AG04450 (cell line): ENCODE data around the gene SF3B3. TPM values are rescaled to one million over a fixed set of nuclear protein-coding genes. Genes with fewer than 3 reads are reported as not detected.

Experiments used
- CTCF ChIA-PET: fragments of 300-600, 350-600 bp; formaldehyde crosslinking; extraction: SDS; loops from one replicate; lab custom pipeline; 2022; ENCODE audit warnings: antibody characterized with exemption, inconsistent platforms; lab: Charles Lee
- POLR2A ChIA-PET: fragments of 350-600 bp; formaldehyde crosslinking; extraction: SDS; loops from one replicate; lab custom pipeline; 2021; ENCODE audit warnings: antibody characterized with exemption, inconsistent platforms; lab: Yijun Ruan, JAX
- DNase-seq: peaks from one replicate; pipeline ENCODE4 v3.0.0-alpha.2; 2011; ENCODE audit warnings: low read depth, low spot score
- H3K27ac ChIP-seq: one replicate; pipeline ENCODE4 v1.5.1; 2012; ENCODE audit warnings: low read depth, low read length, control low read depth
- H3K27me3 ChIP-seq: one replicate; pipeline ENCODE4 v1.6.0; 2012; ENCODE audit warnings: low read length; ENCODE audit not compliant: control insufficient read depth, insufficient read depth
- H3K4me3 ChIP-seq: 2 replicates; pipeline ENCODE4 v1.5.1; 2011; ENCODE audit warnings: mild to moderate bottlenecking, low read depth, low read length, control low read depth
- H3K9me3 ChIP-seq: 2 replicates; pipeline ENCODE4 v1.5.1; 2012; ENCODE audit warnings: low read length; ENCODE audit not compliant: control insufficient read depth, insufficient read depth
- CTCF ChIP-seq: IDR thresholded peaks from 2 replicates; pipeline ENCODE4 v1.5.1; 2011; ENCODE audit warnings: low read depth, low read length, control low read depth, inconsistent platforms
- polyA plus RNA-seq: library from polyadenylated mRNA; depleted of rRNA; stranded (reverse); fragments of >200 nt; gene quantifications from 2 replicates; pipeline ENCODE4 v1.2.3, GENCODE V29; 2011

The SF3B3 gene
- polyA plus RNA-seq, 1 experiment = 139 TPM

- CTCF ChIA-PET = no interaction called here
- Histone ChIP-seq H3K9me3 (no peaks in the 10 kb centered on the region), H3K27ac (no peak overlapping the region), H3K4me3 (no peak overlapping the region), H3K27me3 (no peaks in the 10 kb centered on the region)
- POLR2A ChIA-PET = no interaction called here
- DNase-seq = no peak
- no peak for TF ChIP-seq CTCF
Measured at GRCh38 chr16:70510216-70510615, 13.4 kb upstream of the SF3B3 start.

DNA sequence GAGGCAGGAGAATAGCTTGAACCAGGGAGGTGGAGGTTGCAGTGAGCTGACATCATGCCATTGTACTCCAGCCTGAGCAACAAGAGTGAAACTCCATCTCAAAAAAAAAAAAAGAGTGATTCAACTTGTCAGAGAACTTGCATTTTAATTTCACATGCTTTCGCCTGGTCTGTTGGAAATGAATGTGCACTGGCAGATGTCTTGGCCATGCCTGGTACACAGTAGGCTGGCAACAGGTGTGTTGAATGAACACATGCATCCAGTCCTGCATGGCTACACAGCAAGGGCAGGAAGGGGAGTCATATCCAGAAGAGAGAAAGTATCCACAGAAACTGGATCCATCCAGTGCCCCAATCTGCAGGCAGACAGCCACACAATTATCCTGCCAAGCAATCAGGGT, 11.8 kb upstream of the SF3B3 start:
- CTCF ChIA-PET = no interaction called here

GRCh38 chr16:70512456-70512855, 11.2 kb upstream of the SF3B3 start:
- ChIA-PET CTCF (no interaction called here), POLR2A (no interaction called here)
- H3K4me3 ChIP-seq = no peak overlapping the region
- DNase-seq = no peak
- no peak for TF ChIP-seq CTCF
- no peaks in the 10 kb centered on the region for H3K9me3 ChIP-seq
- no peak overlapping the region for H3K27ac ChIP-seq
- no peaks in the 10 kb centered on the region for H3K27me3 ChIP-seq

More for the DNA sequence above, 11.8 kb upstream of the SF3B3 start:
- POLR2A ChIA-PET = no interaction called here
- DNase-seq = no peak
- H3K9me3 ChIP-seq = no peaks in the 10 kb centered on the region
- no peaks in the 10 kb centered on the region for H3K27me3 ChIP-seq
- H3K27ac ChIP-seq = no peak overlapping the region
- H3K4me3 ChIP-seq = no peak overlapping the region
- TF ChIP-seq CTCF = no peak

- Histone ChIP-seq H3K4me3 (no peak overlapping the region), H3K27me3 (no peaks in the 10 kb centered on the region), H3K27ac (no peak overlapping the region), H3K9me3 (no peaks in the 10 kb centered on the region; the same call in 1 of the 2 replicates)
- DNase-seq = no peak
- ChIA-PET POLR2A (interaction anchor here (0.6 kb wide), 1 partner anchor 167 kb away, joined by 3 read pairs; no protein-coding TSS in a partner anchor), CTCF (interaction anchor here (0.7 to 0.9 kb wide), 2 partner anchors 132 to 249 kb away, joined by 3 to 6 read pairs; no protein-coding TSS in a partner anchor)
- no peak for TF ChIP-seq CTCF
Measured at GRCh38 chr16:70520612-70521297, 2.9 kb upstream of the SF3B3 start.
